ENCODE measurements around the gene XPC.

DNA sequence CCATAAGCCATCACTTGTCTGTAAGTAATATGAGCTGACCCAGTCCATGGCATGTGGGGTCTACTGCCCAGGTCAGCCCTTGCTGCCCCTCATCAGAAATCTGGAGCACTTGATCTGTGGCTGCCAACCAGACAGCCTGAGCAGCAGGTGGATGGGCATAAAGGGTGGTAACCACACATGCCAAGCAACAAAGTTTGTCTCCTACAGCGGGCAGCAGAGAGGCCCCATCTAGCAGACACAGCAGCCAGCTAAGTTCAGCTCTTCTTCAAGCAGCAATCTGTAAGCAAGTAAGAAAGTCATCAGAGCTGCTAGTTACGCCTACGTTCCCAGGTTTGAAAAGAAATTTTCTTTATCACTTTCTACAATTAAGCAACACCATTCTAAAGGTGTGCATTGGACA lies 81.7 kb downstream of the XPC start:
- TF ChIP-seq, protein P1, sequence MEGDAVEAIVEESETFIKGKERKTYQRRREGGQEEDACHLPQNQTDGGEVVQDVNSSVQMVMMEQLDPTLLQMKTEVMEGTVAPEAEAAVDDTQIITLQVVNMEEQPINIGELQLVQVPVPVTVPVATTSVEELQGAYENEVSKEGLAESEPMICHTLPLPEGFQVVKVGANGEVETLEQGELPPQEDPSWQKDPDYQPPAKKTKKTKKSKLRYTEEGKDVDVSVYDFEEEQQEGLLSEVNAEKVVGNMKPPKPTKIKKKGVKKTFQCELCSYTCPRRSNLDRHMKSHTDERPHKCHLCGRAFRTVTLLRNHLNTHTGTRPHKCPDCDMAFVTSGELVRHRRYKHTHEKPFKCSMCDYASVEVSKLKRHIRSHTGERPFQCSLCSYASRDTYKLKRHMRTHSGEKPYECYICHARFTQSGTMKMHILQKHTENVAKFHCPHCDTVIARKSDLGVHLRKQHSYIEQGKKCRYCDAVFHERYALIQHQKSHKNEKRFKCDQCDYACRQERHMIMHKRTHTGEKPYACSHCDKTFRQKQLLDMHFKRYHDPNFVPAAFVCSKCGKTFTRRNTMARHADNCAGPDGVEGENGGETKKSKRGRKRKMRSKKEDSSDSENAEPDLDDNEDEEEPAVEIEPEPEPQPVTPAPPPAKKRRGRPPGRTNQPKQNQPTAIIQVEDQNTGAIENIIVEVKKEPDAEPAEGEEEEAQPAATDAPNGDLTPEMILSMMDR (IDR thresholded peaks at IDR 0.05; ENCODE audit: low read depth, low read length, missing input control) = no peak
- TF ChIP-seq, protein P2, sequence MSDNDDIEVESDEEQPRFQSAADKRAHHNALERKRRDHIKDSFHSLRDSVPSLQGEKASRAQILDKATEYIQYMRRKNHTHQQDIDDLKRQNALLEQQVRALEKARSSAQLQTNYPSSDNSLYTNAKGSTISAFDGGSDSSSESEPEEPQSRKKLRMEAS (IDR thresholded peaks at IDR 0.05) = no peak
- TF ChIP-seq JUND (IDR thresholded peaks at IDR 0.05) = no peak
- TF ChIP-seq, protein P3, sequence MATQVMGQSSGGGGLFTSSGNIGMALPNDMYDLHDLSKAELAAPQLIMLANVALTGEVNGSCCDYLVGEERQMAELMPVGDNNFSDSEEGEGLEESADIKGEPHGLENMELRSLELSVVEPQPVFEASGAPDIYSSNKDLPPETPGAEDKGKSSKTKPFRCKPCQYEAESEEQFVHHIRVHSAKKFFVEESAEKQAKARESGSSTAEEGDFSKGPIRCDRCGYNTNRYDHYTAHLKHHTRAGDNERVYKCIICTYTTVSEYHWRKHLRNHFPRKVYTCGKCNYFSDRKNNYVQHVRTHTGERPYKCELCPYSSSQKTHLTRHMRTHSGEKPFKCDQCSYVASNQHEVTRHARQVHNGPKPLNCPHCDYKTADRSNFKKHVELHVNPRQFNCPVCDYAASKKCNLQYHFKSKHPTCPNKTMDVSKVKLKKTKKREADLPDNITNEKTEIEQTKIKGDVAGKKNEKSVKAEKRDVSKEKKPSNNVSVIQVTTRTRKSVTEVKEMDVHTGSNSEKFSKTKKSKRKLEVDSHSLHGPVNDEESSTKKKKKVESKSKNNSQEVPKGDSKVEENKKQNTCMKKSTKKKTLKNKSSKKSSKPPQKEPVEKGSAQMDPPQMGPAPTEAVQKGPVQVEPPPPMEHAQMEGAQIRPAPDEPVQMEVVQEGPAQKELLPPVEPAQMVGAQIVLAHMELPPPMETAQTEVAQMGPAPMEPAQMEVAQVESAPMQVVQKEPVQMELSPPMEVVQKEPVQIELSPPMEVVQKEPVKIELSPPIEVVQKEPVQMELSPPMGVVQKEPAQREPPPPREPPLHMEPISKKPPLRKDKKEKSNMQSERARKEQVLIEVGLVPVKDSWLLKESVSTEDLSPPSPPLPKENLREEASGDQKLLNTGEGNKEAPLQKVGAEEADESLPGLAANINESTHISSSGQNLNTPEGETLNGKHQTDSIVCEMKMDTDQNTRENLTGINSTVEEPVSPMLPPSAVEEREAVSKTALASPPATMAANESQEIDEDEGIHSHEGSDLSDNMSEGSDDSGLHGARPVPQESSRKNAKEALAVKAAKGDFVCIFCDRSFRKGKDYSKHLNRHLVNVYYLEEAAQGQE (IDR thresholded peaks at IDR 0.05) = no peak
